Skeletal muscle tissue (tissue), 4 donors: ENCODE results near the gene STK32B. TPM values are rescaled to one million over a fixed set of nuclear protein-coding genes. Genes with fewer than 3 reads are reported as not detected.
A peak's percentile ranks its signal among the peaks of the same experiment; 100 is the strongest.
"Not testable (repeated sequence)": the region's sequence is repeated elsewhere in the genome, so short reads cannot be mapped to it uniquely, and the experiment has no call there.

Source experiments
- H3K27ac ChIP-seq: one replicate; pipeline ENCODE4 v1.7.0; 2013; ENCODE audit warnings: mild to moderate bottlenecking, low read depth, low read length, inconsistent platforms
- H3K27me3 ChIP-seq, 3 donors: one replicate each; pipeline ENCODE4 v1.7.0; 2013; ENCODE audit warnings: low read length in 3 of 3; ENCODE audit not compliant: control insufficient read depth in 3 of 3, insufficient read depth in 3 of 3
- H3K36me3 ChIP-seq, 3 donors: one replicate each; pipeline ENCODE4 v1.7.0; 2013; ENCODE audit warnings: low read length in 3 of 3; ENCODE audit not compliant: control insufficient read depth in 3 of 3, insufficient read depth in 3 of 3
- H3K4me1 ChIP-seq, 3 donors: one replicate each; pipeline ENCODE4 v1.7.0; 2013; ENCODE audit warnings: low read length in 3 of 3, mild to moderate bottlenecking in 3 of 3; ENCODE audit not compliant: control insufficient read depth in 3 of 3, insufficient read depth in 3 of 3
- H3K4me3 ChIP-seq, 3 donors: one replicate each; pipeline ENCODE4 v1.7.0; 2013; ENCODE audit warnings: low read length in 3 of 3
- H3K9ac ChIP-seq, 3 donors: one replicate each; pipeline ENCODE4 v1.7.0; 2013; ENCODE audit warnings: low read length in 3 of 3, mild to moderate bottlenecking in 3 of 3, moderate library complexity in 2 of 3, low read depth in 1 of 3
- H3K9me3 ChIP-seq, 3 donors: one replicate each; pipeline ENCODE4 v1.7.0; 2013; ENCODE audit warnings: low read length in 3 of 3; ENCODE audit not compliant: control insufficient read depth in 3 of 3
- total RNA-seq: library from RNA; depleted of rRNA; stranded (reverse); fragments of >200 nt; gene quantifications from one replicate; pipeline ENCODE4 v1.2.3, GENCODE V29; 2014
- donor health status: Osteomylitis.

STK32B gene
- total RNA-seq: 5.7 TPM

DNA sequence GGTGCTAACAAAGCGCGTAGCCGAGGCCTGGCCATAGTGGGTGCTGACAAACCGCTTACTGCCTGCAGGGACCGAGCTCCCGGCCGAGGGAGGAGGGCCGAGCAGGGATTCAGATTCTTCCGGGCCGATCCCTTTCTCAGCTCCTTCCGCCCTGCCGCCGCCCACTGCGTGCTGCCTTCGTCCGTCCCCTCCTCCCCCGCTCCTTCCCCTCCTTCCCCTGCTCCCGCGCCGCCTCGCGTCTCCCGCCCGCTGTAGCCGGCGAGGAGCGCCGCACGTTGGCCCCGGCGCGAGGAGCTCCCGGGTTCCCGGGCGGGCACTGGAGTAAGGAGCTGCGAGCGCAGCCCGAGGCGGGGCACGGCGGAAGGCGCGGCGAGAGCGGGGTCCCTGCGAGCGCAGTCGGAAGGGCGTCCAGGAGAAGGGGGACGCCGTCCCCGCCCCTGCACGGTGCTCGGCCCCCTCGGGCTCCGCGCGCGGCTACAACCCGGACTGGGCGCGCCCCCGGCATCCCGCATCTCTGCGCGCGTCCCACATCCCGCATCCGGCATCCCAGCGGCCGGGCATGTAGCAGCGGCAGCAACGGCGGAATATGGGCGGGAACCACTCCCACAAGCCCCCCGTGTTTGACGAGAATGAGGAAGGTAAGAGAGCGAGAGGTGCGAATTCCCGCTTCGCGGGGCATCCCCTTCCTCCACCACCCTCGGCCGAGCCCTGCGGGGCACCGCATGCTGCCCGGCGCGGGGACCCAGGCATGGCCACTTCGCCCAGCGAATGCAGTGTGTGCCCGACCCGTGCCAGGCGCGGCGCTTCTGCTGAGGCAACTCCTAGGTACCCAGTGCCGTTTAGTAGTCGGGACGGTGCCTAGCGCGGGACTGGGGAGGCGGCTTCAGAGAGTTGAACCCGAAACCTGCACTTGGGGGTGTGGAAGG is at the start of gene STK32B:
STK32B (plus strand) TSS at position 203 of the 926 bp plus-strand sequence.
- no peaks in the 10 kb centered on the region for H3K36me3 ChIP-seq
- peaks cover 3 to 17% (median 12%) of the 10 kb centered on the region in 3 donors for H3K4me1 ChIP-seq
- H3K9me3 ChIP-seq: no peaks in the 10 kb centered on the region
- H3K27ac ChIP-seq: no peak within 1 kb of the TSS
- peak within 1 kb of the TSS; percentile 63 to 76 (median 67) for H3K4me3 ChIP-seq
- peak within 1 kb of the TSS in 2 of 3 donors; percentile 40 to 51 for H3K9ac ChIP-seq
- H3K27me3 ChIP-seq: peaks cover 13 to 28% (median 23%) of the 10 kb centered on the region in 3 donors

GRCh38 chr4:5001641-5002040 is 49.6 kb upstream of the STK32B start:
- H3K9me3 ChIP-seq, H3K4me1 ChIP-seq, H3K4me3 ChIP-seq, H3K36me3 ChIP-seq, H3K27ac ChIP-seq, H3K9ac ChIP-seq: not testable (repeated sequence)
- peaks cover 0 to 12% (median 9%) of the 10 kb centered on the region in 3 donors for H3K27me3 ChIP-seq

- Histone ChIP-seq H3K27ac (no peak overlapping the region), H3K27me3 (peaks cover 0 to 12% (median 9%) of the 10 kb centered on the region in 3 donors), H3K36me3 (no peaks in the 10 kb centered on the region), H3K9ac (no peak overlapping the region), H3K4me1 (no peaks in the 10 kb centered on the region), H3K4me3 (no peak overlapping the region), H3K9me3 (no peaks in the 10 kb centered on the region)
Measured at GRCh38 chr4:5003372-5003857, 47.9 kb upstream of the STK32B start.

DNA sequence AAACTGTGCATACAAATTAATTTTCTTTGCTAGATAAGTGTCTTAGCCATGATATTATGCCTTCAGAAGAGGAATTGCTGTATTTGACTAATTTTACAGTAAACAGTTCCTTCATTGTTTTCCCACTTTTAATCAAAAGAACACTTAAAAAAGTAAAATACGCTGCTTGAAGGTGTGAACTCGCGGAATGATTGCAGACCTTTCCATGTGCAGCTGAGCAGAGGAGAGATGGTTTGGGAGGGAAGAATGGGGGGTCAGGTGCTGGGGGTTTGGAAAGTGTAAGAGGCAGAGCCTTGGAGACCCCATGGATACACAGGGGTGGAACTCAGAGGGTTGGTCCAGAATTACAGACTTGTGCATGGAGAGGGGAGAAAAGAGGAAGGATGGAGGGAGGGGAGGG is 47.4 kb upstream of the STK32B start:
- H3K27ac ChIP-seq: no peak overlapping the region
- no peak overlapping the region for H3K9ac ChIP-seq
- no peak overlapping the region for H3K4me3 ChIP-seq
- H3K36me3 ChIP-seq: no peaks in the 10 kb centered on the region
- H3K27me3 ChIP-seq: peaks cover 0 to 12% (median 9%) of the 10 kb centered on the region in 3 donors
- no peaks in the 10 kb centered on the region for H3K9me3 ChIP-seq
- H3K4me1 ChIP-seq: no peaks in the 10 kb centered on the region

DNA sequence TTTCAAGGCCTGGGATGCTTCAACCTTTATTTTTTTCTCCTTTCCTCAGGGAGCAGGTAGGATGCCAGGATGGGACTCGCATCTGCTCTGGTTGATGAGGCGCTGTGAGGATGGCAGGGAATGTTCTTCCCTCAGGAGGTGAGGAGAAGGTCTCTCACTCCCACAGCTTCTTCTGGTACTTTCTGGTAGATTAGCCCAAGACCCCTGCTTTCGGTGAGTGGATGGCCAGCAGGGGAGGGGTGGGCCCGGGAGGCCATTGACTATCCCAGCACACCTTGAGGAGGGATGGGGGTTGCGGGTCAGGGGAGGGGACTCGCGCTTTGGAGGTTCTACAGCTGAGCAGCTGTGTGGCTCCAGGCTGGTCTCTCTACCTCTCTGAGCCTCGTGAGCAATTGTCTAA is 46.8 kb upstream of the STK32B start:
- peaks cover 0 to 12% (median 9%) of the 10 kb centered on the region in 3 donors for H3K27me3 ChIP-seq
- no peaks in the 10 kb centered on the region for H3K9me3 ChIP-seq
- H3K4me1 ChIP-seq: no peaks in the 10 kb centered on the region
- no peak overlapping the region for H3K27ac ChIP-seq
- H3K36me3 ChIP-seq: no peaks in the 10 kb centered on the region
- H3K9ac ChIP-seq: no peak overlapping the region
- no peak overlapping the region for H3K4me3 ChIP-seq

GRCh38 chr4:5006932-5007331 is 44.3 kb upstream of the STK32B start:
- H3K36me3 ChIP-seq: not testable (repeated sequence)
- H3K27me3 ChIP-seq: peaks cover 0 to 12% (median 9%) of the 10 kb centered on the region in 3 donors

DNA sequence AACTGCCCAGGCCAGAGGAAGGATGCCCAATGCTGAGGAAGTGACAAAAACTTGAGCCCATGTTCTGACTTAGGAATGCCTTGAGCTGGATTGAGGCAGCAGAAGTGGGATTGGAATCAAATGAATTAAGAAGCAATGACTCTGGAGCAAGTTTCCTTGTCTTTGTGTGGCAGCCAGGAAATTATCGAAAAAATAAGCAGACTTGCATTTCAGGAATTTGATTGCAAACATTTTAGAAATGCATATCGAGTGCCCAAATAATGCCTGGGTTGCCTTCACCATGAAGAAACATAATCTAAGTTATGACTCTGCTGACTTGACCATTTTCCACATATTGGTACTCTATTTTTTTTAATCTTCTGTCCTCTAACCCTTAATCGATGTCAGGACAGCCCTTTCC is 41.5 kb upstream of the STK32B start:
- peaks cover 0 to 4% (median 2%) of the 10 kb centered on the region in 3 donors for H3K27me3 ChIP-seq
- H3K9me3 ChIP-seq: no peaks in the 10 kb centered on the region
- no peaks in the 10 kb centered on the region for H3K4me1 ChIP-seq
- H3K27ac ChIP-seq: no peak overlapping the region
- H3K36me3 ChIP-seq: no peaks in the 10 kb centered on the region
- H3K9ac ChIP-seq: no peak overlapping the region
- H3K4me3 ChIP-seq: no peak overlapping the region

More at GRCh38 chr4:5006932-5007331, 44.3 kb upstream of the STK32B start:
- not testable (repeated sequence) for H3K9ac ChIP-seq, H3K4me1 ChIP-seq, H3K9me3 ChIP-seq, H3K4me3 ChIP-seq, H3K27ac ChIP-seq

GRCh38 chr4:5010984-5011383 is 40.3 kb upstream of the STK32B start:
- H3K36me3 ChIP-seq: no peaks in the 10 kb centered on the region
- no peak overlapping the region for H3K4me3 ChIP-seq
- H3K4me1 ChIP-seq: no peaks in the 10 kb centered on the region
- no peaks in the 10 kb centered on the region for H3K9me3 ChIP-seq
- no peak overlapping the region for H3K27ac ChIP-seq
- H3K9ac ChIP-seq: no peak overlapping the region
- H3K27me3 ChIP-seq: peaks cover 0 to 4% (median 2%) of the 10 kb centered on the region in 3 donors

DNA sequence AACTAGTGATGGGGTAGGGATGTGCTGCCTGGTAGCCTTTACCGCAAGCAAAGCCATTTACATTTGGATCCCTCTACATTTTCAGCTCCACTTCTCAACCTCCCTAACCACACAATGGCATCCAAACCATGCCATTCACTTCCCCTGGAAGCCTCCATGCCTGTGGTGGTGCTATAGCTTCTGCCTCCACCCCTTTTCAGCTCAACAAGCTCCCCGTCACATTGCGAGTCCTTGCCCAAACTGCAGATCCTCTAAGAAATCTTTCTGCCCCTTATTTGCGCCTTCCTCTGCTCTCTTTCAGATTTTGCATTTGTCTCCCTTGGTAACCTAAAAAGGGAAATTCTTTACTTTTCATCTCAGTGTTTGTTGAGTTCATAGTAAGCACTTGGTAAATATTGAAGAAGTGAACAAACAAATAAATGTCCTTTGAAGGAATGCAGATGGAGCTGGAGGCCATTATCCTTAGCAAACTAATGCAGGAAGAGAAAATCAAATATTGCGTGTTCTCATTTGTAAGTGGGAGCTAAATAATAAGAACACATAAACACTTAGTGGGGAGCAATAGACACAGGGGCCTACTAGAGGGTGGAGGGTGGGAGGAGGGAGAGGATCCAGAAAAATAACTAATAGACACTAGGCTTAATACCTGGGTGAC is 38.9 kb upstream of the STK32B start:
- Histone ChIP-seq H3K9me3 (no peaks in the 10 kb centered on the region), H3K4me1 (no peaks in the 10 kb centered on the region), H3K9ac (no peak overlapping the region), H3K27ac (no peak overlapping the region), H3K4me3 (no peak overlapping the region), H3K27me3 (peaks cover 2 to 9% (median 8%) of the 10 kb centered on the region in 3 donors), H3K36me3 (no peaks in the 10 kb centered on the region)

DNA sequence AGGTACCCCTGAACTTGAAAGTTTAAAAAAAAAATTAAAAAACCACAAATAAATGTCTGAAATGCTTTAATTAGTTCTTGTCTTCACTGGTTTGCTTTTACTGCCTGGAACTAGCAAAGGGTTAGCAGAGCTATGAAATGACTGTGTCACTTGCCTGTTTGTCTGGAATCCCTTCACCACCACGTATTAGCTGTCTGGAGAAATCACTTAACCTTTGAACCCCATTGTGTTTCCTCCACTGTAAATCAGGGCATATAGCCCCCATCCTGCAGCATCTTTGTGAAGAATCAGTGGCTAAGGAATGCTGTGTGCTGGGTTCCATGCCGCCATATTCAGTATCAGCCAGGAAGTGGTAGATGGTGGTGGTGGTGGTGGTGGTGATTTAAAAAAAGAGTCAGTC is 38.3 kb upstream of the STK32B start:
- no peaks in the 10 kb centered on the region for H3K9me3 ChIP-seq
- H3K9ac ChIP-seq: no peak overlapping the region
- H3K36me3 ChIP-seq: no peaks in the 10 kb centered on the region
- H3K27ac ChIP-seq: no peak overlapping the region
- no peak overlapping the region for H3K4me3 ChIP-seq
- peaks cover 2 to 9% (median 8%) of the 10 kb centered on the region in 3 donors for H3K27me3 ChIP-seq
- no peaks in the 10 kb centered on the region for H3K4me1 ChIP-seq
